HL-60/S4 treated with retinoic acid at 250 ng/mL for 4 days and 3 days (cell line): Measurements from ENCODE around the gene ICA1.
"Not testable (repeated sequence)": the region's sequence is repeated elsewhere in the genome, so short reads cannot be mapped to it uniquely, and the experiment has no call there.

Source experiments
- in situ Hi-C: fragments of 300-500 bp; cut with MboI; formaldehyde crosslinking; loops from 2 replicates; pipeline ENCODE4 v1.7.0; 2022; ENCODE audit warnings: low sequenced_read_pairs

The ICA1 gene

GRCh38 chr7:8271960-8272359 lies 10.0 kb upstream of the ICA1 start:
- in situ Hi-C loops: no loop called here

GRCh38 chr7:8263048-8263447 lies 1.1 kb upstream of the ICA1 start:
- in situ Hi-C loops: no loop called here

- in situ Hi-C loops: no loop called here
Observed at GRCh38 chr7:8260871-8261694, 884 bp downstream of the ICA1 start.

- in situ Hi-C loops: no loop called here
Observed at GRCh38 chr7:8259586-8260222, 2.3 kb downstream of the ICA1 start.

- in situ Hi-C loops: no loop called here
Observed at GRCh38 chr7:8258734-8259133, 3.2 kb downstream of the ICA1 start.

- in situ Hi-C loops: no loop called here
Observed at GRCh38 chr7:8258166-8258565, 3.8 kb downstream of the ICA1 start.

GRCh38 chr7:8255680-8256655 lies 6.0 kb downstream of the ICA1 start:
- in situ Hi-C loops: no loop called here

- in situ Hi-C loops: no loop called here
Observed at GRCh38 chr7:8254667-8255066, 7.3 kb downstream of the ICA1 start.

- in situ Hi-C loops: no loop called here
Observed at GRCh38 chr7:8254215-8254614, 7.8 kb downstream of the ICA1 start.

- in situ Hi-C loops: no loop called here
Observed at GRCh38 chr7:8251195-8251594, 10.8 kb downstream of the ICA1 start.

GRCh38 chr7:8250547-8250946 lies 11.4 kb downstream of the ICA1 start:
- in situ Hi-C loops: no loop called here

GRCh38 chr7:8249121-8249520 lies 12.8 kb downstream of the ICA1 start:
- in situ Hi-C loops: no loop called here

- in situ Hi-C loops: no loop called here
Observed at GRCh38 chr7:8246020-8246419, 15.9 kb downstream of the ICA1 start.

- in situ Hi-C loops: not testable (repeated sequence)
Observed at GRCh38 chr7:8245032-8245431, 16.9 kb downstream of the ICA1 start.

- in situ Hi-C loops: not testable (repeated sequence)
Observed at GRCh38 chr7:8243059-8243458, 18.9 kb downstream of the ICA1 start.

- in situ Hi-C loops: not testable (repeated sequence)
Observed at GRCh38 chr7:8239702-8240362, 22.1 kb downstream of the ICA1 start.

GRCh38 chr7:8236780-8237407 lies 25.1 kb downstream of the ICA1 start:
- in situ Hi-C loops: no loop called here

GRCh38 chr7:8232999-8233847 lies 28.7 kb downstream of the ICA1 start:
- in situ Hi-C loops: no loop called here

GRCh38 chr7:8229927-8230326 lies 32.0 kb downstream of the ICA1 start:
- in situ Hi-C loops: no loop called here
